Nasal cavity respiratory epithelium epithelial cell of viscerocranial mucosa (primary cell): ENCODE results near the gene DIS3L2. TPM values are rescaled to one million over a fixed set of nuclear protein-coding genes. Genes with fewer than 3 reads are reported as not detected.

Experiments
- total RNA-seq: library from RNA; depleted of rRNA; stranded (reverse); fragments of >200 nt; gene quantifications from 2 replicates; pipeline ENCODE4 v1.2.3, GENCODE V29; 2014

The DIS3L2 gene, protein sequence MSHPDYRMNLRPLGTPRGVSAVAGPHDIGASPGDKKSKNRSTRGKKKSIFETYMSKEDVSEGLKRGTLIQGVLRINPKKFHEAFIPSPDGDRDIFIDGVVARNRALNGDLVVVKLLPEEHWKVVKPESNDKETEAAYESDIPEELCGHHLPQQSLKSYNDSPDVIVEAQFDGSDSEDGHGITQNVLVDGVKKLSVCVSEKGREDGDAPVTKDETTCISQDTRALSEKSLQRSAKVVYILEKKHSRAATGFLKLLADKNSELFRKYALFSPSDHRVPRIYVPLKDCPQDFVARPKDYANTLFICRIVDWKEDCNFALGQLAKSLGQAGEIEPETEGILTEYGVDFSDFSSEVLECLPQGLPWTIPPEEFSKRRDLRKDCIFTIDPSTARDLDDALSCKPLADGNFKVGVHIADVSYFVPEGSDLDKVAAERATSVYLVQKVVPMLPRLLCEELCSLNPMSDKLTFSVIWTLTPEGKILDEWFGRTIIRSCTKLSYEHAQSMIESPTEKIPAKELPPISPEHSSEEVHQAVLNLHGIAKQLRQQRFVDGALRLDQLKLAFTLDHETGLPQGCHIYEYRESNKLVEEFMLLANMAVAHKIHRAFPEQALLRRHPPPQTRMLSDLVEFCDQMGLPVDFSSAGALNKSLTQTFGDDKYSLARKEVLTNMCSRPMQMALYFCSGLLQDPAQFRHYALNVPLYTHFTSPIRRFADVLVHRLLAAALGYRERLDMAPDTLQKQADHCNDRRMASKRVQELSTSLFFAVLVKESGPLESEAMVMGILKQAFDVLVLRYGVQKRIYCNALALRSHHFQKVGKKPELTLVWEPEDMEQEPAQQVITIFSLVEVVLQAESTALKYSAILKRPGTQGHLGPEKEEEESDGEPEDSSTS
- total RNA-seq: 9.6 and 23.0 TPM in 2 replicates

DNA sequence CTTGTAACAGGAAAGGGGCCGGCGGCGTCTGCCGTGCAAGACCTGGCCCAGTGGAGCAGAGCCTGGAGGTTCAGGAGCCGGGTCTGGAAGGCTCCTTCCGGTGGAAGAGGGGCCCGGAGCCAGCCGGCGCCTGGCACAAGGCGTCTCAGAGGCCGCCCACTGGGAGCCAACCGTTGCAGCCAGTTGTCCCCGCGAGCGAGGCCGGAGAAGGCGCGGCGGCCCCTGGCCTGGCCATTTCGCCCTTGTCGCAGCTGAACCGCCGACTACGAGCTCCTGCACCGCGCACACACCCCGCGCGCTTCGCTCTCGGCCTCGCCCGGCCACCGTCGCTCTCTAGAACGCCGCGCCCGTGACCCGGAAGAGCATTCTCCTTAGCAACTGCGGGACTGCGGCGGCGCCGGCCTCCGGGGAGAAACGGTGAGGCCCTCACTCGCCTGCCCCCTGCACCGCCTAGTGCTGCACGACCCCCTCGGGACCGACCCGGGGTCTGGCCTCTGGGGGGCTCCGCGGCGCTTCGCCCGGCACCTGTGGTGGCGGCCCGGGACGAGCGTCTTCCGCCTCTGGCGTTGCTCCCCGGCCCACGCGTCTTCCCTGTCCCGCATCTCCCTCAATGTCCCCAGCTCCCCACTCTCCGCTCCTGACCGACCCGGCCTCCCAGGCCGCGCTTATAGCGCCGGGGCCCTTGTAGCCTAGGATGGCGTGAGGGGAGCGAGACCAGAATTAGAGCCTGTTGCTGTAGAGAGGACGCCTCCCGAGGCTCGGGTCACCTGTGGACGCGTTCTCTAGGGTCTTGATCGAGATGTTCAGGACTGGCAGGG, at the start of gene DIS3L2:
TSS of gene DIS3L2 (plus strand) at position 365 of the 818 bp plus-strand sequence. CDS start 53,215 bp downstream, outside the sequence.

DNA sequence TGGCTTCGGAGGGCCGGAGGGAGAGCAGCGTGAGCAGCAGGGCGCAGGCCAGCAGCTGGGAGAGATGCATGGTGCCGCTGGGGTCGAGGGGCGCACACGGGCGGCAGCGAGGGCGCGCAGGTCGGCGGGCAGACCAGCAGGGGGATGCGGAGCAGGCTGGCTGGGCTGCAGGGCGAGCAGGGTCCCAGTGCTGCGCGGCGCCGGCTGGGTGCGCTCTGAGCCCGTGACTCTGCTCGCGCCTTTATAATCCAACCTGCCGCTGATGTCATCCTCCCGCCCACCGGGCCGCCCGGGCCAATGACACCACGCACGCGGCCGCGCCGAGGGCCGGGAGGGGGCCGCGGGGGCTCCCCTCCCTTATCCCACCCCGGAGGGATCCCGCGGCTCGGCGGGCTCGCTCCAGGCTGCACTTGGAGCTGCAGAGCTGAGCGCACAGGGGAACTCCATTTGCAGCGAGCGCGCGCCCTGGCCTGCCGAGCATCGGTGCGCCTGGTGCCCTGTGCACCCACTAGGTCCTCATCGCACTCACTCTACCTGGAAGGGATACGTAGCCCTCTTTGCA, 35.3 kb upstream of the DIS3L2 start, which contains the start of gene NPPC:
TSS of gene NPPC (minus strand) at position 217 of the 562 bp plus-strand sequence. CDS start at position 70, 147 bp downstream.

DNA sequence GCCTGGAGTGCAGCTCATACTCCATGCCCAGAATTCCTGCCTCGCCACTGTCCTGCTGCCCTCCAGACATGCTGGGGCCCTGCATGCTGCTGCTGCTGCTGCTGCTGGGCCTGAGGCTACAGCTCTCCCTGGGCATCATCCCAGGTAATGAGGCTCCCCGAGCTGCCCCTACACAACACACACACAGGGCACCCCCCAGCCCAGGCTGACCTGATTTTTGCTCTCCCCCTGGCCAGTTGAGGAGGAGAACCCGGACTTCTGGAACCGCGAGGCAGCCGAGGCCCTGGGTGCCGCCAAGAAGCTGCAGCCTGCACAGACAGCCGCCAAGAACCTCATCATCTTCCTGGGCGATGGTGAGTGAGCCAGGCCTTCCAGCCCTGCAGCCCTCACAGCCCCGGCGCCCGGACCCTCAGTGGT, 417.2 kb downstream of the DIS3L2 start, which contains the start of gene ALPP:
TSS of gene ALPP (plus strand) at position 17 of the 417 bp plus-strand sequence. CDS start at position 69, 52 bp downstream.

Other genes with a start within 250 kb of the DIS3L2 start
- 11.7 and 14.0 TPM in 2 replicates for gene PDE6D, start 180.4 kb upstream of the DIS3L2 start, total RNA-seq
- 13.3 and 24.2 TPM in 2 replicates for gene COPS7B, start 175.3 kb upstream of the DIS3L2 start, total RNA-seq
- not detected in 2 replicates for gene NPPC, start 35.3 kb upstream of the DIS3L2 start, total RNA-seq